Right lobe of liver (tissue), 6 donors: ENCODE measurements around the gene FCGR3B. TPM values are rescaled to one million over a fixed set of nuclear protein-coding genes. Genes with fewer than 3 reads are reported as not detected.
"Not testable (repeated sequence)": the region's sequence is repeated elsewhere in the genome, so short reads cannot be mapped to it uniquely, and the experiment has no call there.

Experiments used
- ATAC-seq, 4 donors: fragments of 200-7000 bp; cut with Tn5 transposase; one replicate each; pipeline ENCODE4 v1.9.1; 2020; ENCODE audit warnings: mild to moderate bottlenecking in 4 of 4, moderate library complexity in 4 of 4
- DNase-seq, 3 donors: peaks; one replicate each; pipeline ENCODE4 v3.0.0-alpha.2; 2020
- H3K27ac ChIP-seq, 3 donors: fragments of 200-600 bp; one replicate each; pipeline ENCODE4 v1.8.0; 2022
- H3K27me3 ChIP-seq, 2 donors: fragments of 200-600 bp; one replicate each; pipeline ENCODE4 v1.8.0; 2022
- H3K36me3 ChIP-seq, 4 donors: fragments of 200-600 bp; sonication (generic) in 1 of 4; one replicate each; pipeline versions ENCODE4 v1.5.1 to v1.8.0; 2017 to 2022; ENCODE audit warnings: control low read depth in 1 of 4
- H3K4me1 ChIP-seq, 4 donors: fragments of 200-600 bp; sonication (generic) in 1 of 4; one replicate each; pipeline versions ENCODE4 v1.5.1 to v1.8.0; 2017 to 2022; ENCODE audit warnings: control low read depth in 1 of 4
- H3K4me3 ChIP-seq, 3 donors: fragments of 200-600 bp; one replicate each; pipeline ENCODE4 v1.8.0; 2022
- H3K9me3 ChIP-seq, 4 donors: fragments of 200-600 bp; sonication (generic) in 1 of 4; one replicate each; pipeline versions ENCODE4 v1.5.1 to v1.8.0; 2017 to 2022; ENCODE audit warnings: control low read depth in 1 of 4
- WGBS: methylation state at CpG from one replicate; pipeline ENCODE4 v1.1.6; 2018; ENCODE audit warnings: low coverage, low lambda C conversion rate; ENCODE audit not compliant: insufficient coverage; ENCODE audit errors: missing lambda C conversion rate; 5-methylcytosine and 5-hydroxymethylcytosine counted together
- intact Hi-C, 2 donors: fragments of 100-400 bp; cut with DNase I; formaldehyde crosslinking; loops; one replicate each; pipeline versions ENCODE4 v1.11.2 to v1.14.1; 2022
- total RNA-seq, 6 experiments: library from RNA; depleted of rRNA in 2 of 6; stranded (reverse); fragments of >200 nt in 2 of 6; fragmentation: NEBNext Ultra II Directional in 3 of 6; extraction: Animal tissue kit (Norgen Biotek cat#: 25700) in 3 of 6; gene quantifications; one replicate each; pipeline versions ENCODE4 v1.1.0 to v1.2.4, GENCODE V29; 2016 to 2023
- donor health status: DM: no; HTN: yes; CAD: no.
- donor health status: DM: no; HTN: no; CAD: no.
- donor health status: DM: no; HTN: no; CAD: no.
- donor health status: DM: no; HTN: yes; CAD: no.
- donor health status: DM: no; HTN: yes; CAD: no.

FCGR3B gene
- total RNA-seq, 6 experiments from 2014 or later: 1.7 to 14.3 (median 3.6) TPM

DNA sequence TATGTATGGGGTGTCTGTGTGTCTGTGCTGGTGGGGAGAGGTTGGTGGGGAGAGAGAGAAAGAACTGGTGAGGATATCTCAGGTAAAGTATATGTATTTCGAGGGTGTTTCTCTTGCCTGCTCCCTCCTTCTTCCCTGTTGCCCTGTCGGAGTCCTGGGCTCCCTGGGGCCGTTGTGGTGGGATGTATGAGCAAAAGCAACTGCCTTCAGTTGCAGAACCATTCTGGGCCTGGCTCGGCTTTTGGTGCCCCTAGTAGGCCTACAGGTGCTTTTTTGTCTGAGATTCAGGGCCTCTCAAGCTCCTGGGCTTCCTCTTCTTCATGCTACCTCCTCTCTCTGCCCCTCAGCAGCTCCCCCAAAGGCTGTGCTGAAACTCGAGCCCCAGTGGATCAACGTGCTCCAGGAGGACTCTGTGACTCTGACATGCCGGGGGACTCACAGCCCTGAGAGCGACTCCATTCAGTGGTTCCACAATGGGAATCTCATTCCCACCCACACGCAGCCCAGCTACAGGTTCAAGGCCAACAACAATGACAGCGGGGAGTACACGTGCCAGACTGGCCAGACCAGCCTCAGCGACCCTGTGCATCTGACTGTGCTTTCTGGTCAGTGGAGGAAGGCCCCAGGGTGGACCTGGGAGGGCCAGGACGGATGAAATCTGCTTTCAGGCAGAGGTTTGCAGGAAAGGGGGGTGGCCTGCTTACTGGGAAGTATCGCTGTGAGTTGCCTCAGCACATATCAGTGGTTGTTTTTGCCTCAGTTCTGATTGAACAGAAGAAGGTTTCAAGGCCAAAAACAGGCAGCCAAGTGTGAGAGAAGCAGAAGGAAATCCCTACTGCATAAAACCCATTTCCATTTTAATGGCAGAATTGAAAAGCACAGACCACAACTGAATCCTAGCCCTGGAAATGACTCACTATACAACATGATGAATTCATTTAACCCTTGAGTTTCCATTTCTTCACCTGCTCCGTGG, 40.4 kb upstream of the FCGR3B start:
- WGBS: 90% methylated on average over 4 of the region's 15 CpGs
- H3K36me3 ChIP-seq, DNase-seq, H3K9me3 ChIP-seq, H3K4me3 ChIP-seq, H3K4me1 ChIP-seq, H3K27me3 ChIP-seq, intact Hi-C loops, H3K27ac ChIP-seq: not testable (repeated sequence)
- peak; percentile 50 to 75 (median 65) for ATAC-seq

DNA sequence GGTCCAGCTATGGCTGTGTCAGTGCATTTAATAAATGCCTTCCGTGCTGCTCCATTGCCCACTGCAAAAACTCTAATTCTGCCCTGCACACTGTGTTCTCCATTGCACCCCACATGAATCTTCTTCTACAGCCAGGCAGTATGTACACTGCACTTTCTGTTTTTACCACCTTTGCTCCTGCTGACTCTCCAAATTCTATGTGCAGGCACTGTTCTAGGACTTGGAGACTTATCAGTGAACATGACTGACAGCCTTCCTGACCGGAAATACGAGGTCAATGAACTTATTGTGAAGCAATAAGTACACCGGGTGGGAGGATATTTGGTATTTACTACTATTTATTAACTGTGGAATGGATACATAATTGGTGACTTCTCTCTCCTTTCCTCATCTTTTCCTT, 33.7 kb upstream of the FCGR3B start:
- intact Hi-C loops, H3K4me3 ChIP-seq, H3K4me1 ChIP-seq, H3K27me3 ChIP-seq, H3K27ac ChIP-seq, H3K9me3 ChIP-seq, DNase-seq, H3K36me3 ChIP-seq: not testable (repeated sequence)
- WGBS: no CpG with 5 or more reads among the region's 4 CpGs
- peak; percentile 78 to 91 (median 82) for ATAC-seq

DNA sequence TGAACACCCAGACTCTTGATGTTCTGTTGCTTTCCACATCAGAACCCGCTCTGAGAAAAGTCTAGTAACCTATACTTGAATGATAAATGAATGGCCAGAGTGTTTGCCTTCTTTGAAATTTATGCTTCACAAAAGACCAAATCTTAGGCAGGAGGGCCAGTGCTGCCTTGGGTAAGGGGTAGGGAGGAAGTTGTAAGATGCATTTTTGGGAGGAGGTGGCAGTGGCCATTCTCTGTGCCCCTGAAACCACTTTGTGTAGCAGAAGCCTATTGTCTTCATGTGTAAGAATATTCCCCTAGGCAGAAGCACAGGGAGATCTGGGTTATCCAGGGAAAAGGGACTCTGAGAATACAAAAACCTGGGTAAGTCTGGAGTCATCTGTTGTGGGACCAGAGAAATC, 32.6 kb upstream of the FCGR3B start:
- WGBS: no CpG with 5 or more reads among the region's 1 CpG
- H3K4me1 ChIP-seq, H3K9me3 ChIP-seq, H3K36me3 ChIP-seq, H3K4me3 ChIP-seq, H3K27ac ChIP-seq, DNase-seq, ATAC-seq, H3K27me3 ChIP-seq, intact Hi-C loops: not testable (repeated sequence)

DNA sequence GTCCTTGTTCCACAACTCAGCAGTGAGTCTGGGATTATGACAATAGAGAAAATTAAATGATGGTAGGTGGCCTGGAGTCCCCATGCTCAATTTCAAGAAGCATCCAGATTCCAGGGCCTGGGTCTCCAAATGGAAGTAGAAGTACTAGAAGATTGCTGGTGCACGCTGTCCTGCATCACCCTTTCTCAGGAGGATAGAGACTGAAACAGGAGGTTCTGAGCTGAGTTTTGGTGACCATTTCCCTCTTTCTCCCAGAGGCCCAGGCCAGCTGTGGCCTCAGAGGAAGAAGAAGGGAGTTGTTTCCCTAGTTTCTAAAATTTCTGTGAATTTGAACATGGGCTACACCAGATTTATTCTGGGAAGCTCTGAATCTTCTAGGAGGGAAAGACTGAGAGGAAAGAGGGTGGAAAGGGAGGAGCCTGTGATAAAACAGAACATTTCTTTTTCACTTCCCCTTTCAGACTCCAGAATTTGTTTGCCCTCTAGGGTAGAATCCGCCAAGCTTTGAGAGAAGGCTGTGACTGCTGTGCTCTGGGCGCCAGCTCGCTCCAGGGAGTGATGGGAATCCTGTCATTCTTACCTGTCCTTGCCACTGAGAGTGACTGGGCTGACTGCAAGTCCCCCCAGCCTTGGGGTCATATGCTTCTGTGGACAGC, 31.8 kb upstream of the FCGR3B start, which contains the start of gene FCGR2B:
FCGR2B (plus strand) TSS at position 460 of the 656 bp plus-strand sequence; CDS start at position 559, 99 bp downstream.
- peak; percentile 16 to 62 (median 33) for ATAC-seq
- H3K27ac ChIP-seq, H3K27me3 ChIP-seq, H3K4me1 ChIP-seq, H3K36me3 ChIP-seq, H3K9me3 ChIP-seq, DNase-seq, intact Hi-C loops, H3K4me3 ChIP-seq: not testable (repeated sequence)
- WGBS: no CpG with 5 or more reads among the region's 4 CpGs

DNA sequence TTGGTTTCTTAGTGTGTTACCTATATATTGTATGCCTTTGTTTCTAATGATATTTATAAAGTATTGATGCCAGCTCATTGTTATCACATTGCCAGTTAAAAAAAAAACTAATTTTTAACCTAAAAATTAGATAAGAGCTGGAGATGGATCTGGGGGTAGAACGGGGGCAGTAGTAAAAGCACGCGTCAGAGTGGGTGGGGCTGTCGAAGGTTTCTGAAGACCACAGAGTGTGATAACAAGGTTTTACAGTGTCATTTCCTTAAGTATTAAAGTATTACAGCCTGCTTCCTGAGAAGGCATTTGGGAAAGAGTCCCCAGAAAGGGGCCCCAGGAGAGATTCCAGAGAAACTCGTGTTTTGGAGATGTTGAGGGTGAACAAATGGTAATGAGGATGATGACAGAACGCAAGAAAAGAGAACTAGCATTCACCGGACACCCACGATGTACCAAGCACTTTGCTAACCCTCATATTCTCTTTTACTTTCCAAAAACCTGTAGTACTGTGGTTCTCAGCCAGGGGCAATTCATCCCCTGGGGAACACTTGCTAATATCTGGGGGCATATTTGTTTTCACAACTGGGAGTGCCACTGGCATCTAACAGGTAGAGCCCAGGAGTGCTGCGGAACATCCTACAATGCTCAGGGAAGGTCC, 30.8 kb upstream of the FCGR3B start:
- DNase-seq, H3K27ac ChIP-seq, H3K36me3 ChIP-seq, H3K9me3 ChIP-seq, intact Hi-C loops, H3K4me3 ChIP-seq, H3K4me1 ChIP-seq, H3K27me3 ChIP-seq: not testable (repeated sequence)
- ATAC-seq: peak in 2 of 4 donors; percentile 23 to 29
- WGBS: 77% methylated on average over 3 of the region's 9 CpGs

DNA sequence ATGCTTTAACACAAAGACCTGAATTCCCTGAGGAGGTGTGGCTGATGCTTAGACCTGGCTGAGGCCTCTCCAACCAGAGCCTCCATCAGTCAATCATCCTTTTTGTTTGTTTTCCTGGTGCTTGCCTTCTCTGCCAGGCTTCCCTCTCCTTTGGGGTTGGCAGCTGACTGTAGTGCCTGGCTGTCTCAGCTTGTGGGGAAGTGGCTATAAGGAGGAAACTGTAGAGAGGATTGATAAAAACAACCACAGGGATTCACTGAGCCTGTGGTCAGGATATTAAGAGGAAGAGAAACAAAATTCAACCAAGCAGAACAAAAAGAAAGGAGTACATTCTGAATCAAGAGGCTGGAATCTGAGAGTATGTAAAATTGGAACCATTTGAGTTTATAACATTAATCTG, 27.5 kb upstream of the FCGR3B start:
- H3K4me3 ChIP-seq, H3K4me1 ChIP-seq, H3K36me3 ChIP-seq, intact Hi-C loops, H3K27me3 ChIP-seq, H3K9me3 ChIP-seq, DNase-seq, H3K27ac ChIP-seq: not testable (repeated sequence)
- ATAC-seq: peak in 3 of 4 donors; percentile 48 to 63 (median 61)

DNA sequence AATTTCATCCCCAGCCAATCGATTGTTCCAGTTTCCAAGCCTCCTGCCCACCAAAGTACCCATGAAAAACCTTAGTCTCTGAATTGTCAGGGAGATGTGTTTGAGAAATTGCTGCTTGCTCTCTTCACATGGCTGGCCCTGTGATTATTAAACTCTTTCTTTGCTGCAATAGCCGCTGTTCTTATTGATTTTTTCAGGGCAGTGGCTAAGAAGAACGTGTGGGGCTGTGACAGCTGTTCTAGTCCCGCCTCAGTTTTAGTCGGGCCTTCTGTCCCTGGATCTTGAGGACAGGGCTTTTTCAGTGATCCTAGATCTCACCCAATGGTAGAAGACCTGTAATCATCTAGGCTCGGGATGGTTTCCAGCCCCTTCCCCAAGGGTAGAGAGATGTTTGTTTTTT, 23.0 kb upstream of the FCGR3B start:
- H3K4me3 ChIP-seq, H3K27ac ChIP-seq, H3K9me3 ChIP-seq, H3K36me3 ChIP-seq, H3K27me3 ChIP-seq, intact Hi-C loops, H3K4me1 ChIP-seq, DNase-seq: not testable (repeated sequence)
- WGBS: 47% methylated on average over 2 of the region's 6 CpGs
- peak in 1 of 4 donors; percentile 52 for ATAC-seq

DNA sequence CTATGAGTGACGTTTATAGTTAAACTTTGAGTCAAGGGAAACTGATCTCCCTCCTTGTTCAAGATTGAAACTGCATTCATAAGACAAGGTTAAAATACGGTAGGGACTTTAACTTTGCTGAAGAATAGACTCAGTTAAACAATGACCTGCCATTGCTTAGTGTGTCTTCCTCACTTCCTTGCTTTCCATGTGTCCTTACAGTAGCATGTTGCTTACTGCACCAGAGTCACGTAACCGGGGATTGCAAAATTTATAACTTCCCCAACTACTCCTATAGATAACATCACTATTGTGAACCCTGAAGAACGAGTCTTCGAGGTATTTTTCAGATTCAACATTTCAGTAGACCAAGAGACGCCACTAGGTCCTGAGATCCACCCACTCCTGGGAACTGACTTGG, 22.6 kb upstream of the FCGR3B start:
- H3K27me3 ChIP-seq, H3K27ac ChIP-seq, H3K9me3 ChIP-seq, intact Hi-C loops, H3K4me3 ChIP-seq, H3K36me3 ChIP-seq, H3K4me1 ChIP-seq, DNase-seq: not testable (repeated sequence)
- WGBS: 71% methylated on average over 2 of the region's 7 CpGs
- ATAC-seq: peak in 3 of 4 donors; percentile 40 to 56 (median 54)
